Gastrocnemius medialis (tissue), 4 donors: Measurements from ENCODE around the gene DISC1. TPM values are rescaled to one million over a fixed set of nuclear protein-coding genes. Genes with fewer than 3 reads are reported as not detected.

ENCODE experiments used
- ATAC-seq, 2 donors: fragments of 150-250 bp; one replicate each; pipeline ENCODE4 v1.9.1; 2016
- DNase-seq, 2 donors: peaks; one replicate each; pipeline ENCODE4 v3.0.0-alpha.2; 2019
- H3K27ac ChIP-seq, 4 donors: fragments of 200-600 bp; sonication (generic); 1 replicate in 1 of 4; 2 replicates in 3 of 4; pipeline ENCODE4 v1.5.1; 2016 to 2018; ENCODE audit warnings: mild to moderate bottlenecking in 2 of 4, moderate library complexity in 1 of 4
- H3K27me3 ChIP-seq, 3 donors: fragments of 200-600 bp; sonication (generic) in 2 of 3; 1 replicate in 1 of 3; 2 replicates in 2 of 3; pipeline versions ENCODE4 v1.5.1 to v1.6.0; 2016 to 2019; ENCODE audit warnings: mild to moderate bottlenecking in 1 of 3, moderate library complexity in 1 of 3
- H3K36me3 ChIP-seq, 2 donors: fragments of 200-600 bp; sonication (generic) in 1 of 2; one replicate each; pipeline ENCODE4 v1.5.1; 2017 to 2018
- H3K4me1 ChIP-seq, 2 donors: fragments of 200-600 bp; sonication (generic) in 1 of 2; one replicate each; pipeline ENCODE4 v1.5.1; 2016 to 2017; ENCODE audit warnings: mild to moderate bottlenecking in 2 of 2
- H3K4me3 ChIP-seq, 4 donors: fragments of 200-600 bp; sonication (generic) in 3 of 4; 1 replicate in 1 of 4; 2 replicates in 3 of 4; pipeline ENCODE4 v1.5.1; 2016 to 2019; ENCODE audit warnings: mild to moderate bottlenecking in 2 of 4
- H3K9me3 ChIP-seq, 3 donors: fragments of 200-600 bp; sonication (generic) in 2 of 3; 1 replicate in 1 of 3; 2 replicates in 2 of 3; pipeline ENCODE4 v1.5.1; 2016 to 2019
- CTCF ChIP-seq, 5 experiments: fragments of 450-650 bp in 3 of 5; fragments of 200-600 bp in 2 of 5; sonication (generic) in 2 of 5; IDR thresholded peaks in 4 of 5; conservative IDR thresholded peaks in 1 of 5; 1 replicate in 4 of 5; 2 replicates in 1 of 5; pipeline ENCODE4 v1.5.1; 2016 to 2019; ENCODE audit warnings: antibody characterized with exemption in 5 of 5, mild to moderate bottlenecking in 3 of 5, moderate library complexity in 3 of 5
- POLR2A ChIP-seq, 2 donors: fragments of 450-650 bp; IDR thresholded peaks; one replicate each; pipeline ENCODE4 v1.6.1; 2017; ENCODE audit warnings: antibody characterized with exemption in 2 of 2, mild to moderate bottlenecking in 2 of 2, moderate library complexity in 2 of 2
- in situ Hi-C, 4 donors: fragments of 200-750 bp; cut with MboI; loops; one replicate each; pipeline versions ENCODE4 v1.15.0 to v1.8.0; 2017; ENCODE audit warnings: low sequenced_read_pairs in 4 of 4
- intact Hi-C: fragments of 100-400 bp; cut with DNase I; formaldehyde crosslinking; loops from one replicate; pipeline ENCODE4 v1.15.1; 2023; ENCODE audit warnings: low total_unique reads
- total RNA-seq, 4 donors: library from RNA; depleted of rRNA; stranded (reverse); fragments of >200 nt; gene quantifications; one replicate each; pipeline versions ENCODE4 v1.1.0 to v1.2.3, GENCODE V29; 2016

Gene DISC1
- total RNA-seq, 4 donors from 2014 or later, result 2.3 to 5.8 (median 2.6) TPM

GRCh38 chr1:231729544-231729943, 103.0 kb downstream of the DISC1 start:
- Histone ChIP-seq H3K9me3 (no peaks in the 10 kb centered on the region), H3K27ac (no peak overlapping the region), H3K4me1 (no peaks in the 10 kb centered on the region), H3K36me3 (no peaks in the 10 kb centered on the region), H3K27me3 (no peaks in the 10 kb centered on the region), H3K4me3 (no peak overlapping the region)
- in situ Hi-C loops (no loop called here), intact Hi-C loops (loop anchor here (5.0 kb wide), 1 partner anchor 1127 kb away; no protein-coding TSS in a partner anchor)
- no peak for DNase-seq
- TF ChIP-seq POLR2A (IDR thresholded peaks at IDR 0.05), result no peak
- no peak for TF ChIP-seq CTCF (IDR thresholded peaks at IDR 0.05 in 4 of 5, conservative IDR thresholded peaks at IDR 0.05 in 1 of 5)
- ATAC-seq, result no peak

- Histone ChIP-seq H3K4me1 (no peaks in the 10 kb centered on the region), H3K4me3 (no peak overlapping the region), H3K36me3 (no peaks in the 10 kb centered on the region), H3K9me3 (no peaks in the 10 kb centered on the region), H3K27ac (no peak overlapping the region), H3K27me3 (no peaks in the 10 kb centered on the region)
- TF ChIP-seq POLR2A (IDR thresholded peaks at IDR 0.05) (no peak), CTCF (IDR thresholded peaks at IDR 0.05 in 4 of 5, conservative IDR thresholded peaks at IDR 0.05 in 1 of 5) (no peak)
- intact Hi-C loops (no loop called here), in situ Hi-C loops (no loop called here)
- DNase-seq (no peak), ATAC-seq (no peak)
Measured at GRCh38 chr1:231731268-231731667, 104.7 kb downstream of the DISC1 start.

- Histone ChIP-seq H3K27ac (no peak overlapping the region), H3K4me1 (no peaks in the 10 kb centered on the region), H3K27me3 (no peaks in the 10 kb centered on the region), H3K9me3 (no peaks in the 10 kb centered on the region), H3K4me3 (no peak overlapping the region), H3K36me3 (no peaks in the 10 kb centered on the region)
- intact Hi-C loops, result no loop called here
- ATAC-seq, result no peak
- TF ChIP-seq POLR2A (IDR thresholded peaks at IDR 0.05), result no peak
- no peak for DNase-seq
- in situ Hi-C loops, result no loop called here
Measured at GRCh38 chr1:231733063-231733462, 106.5 kb downstream of the DISC1 start.

- no peak for TF ChIP-seq CTCF (IDR thresholded peaks at IDR 0.05 in 4 of 5, conservative IDR thresholded peaks at IDR 0.05 in 1 of 5)
- no peak for TF ChIP-seq POLR2A (IDR thresholded peaks at IDR 0.05)
- ATAC-seq, result no peak
- Histone ChIP-seq H3K27ac (no peak overlapping the region), H3K9me3 (no peaks in the 10 kb centered on the region), H3K4me1 (no peaks in the 10 kb centered on the region), H3K27me3 (no peaks in the 10 kb centered on the region), H3K4me3 (no peak overlapping the region), H3K36me3 (no peaks in the 10 kb centered on the region)
- in situ Hi-C loops (no loop called here), intact Hi-C loops (no loop called here)
- no peak for DNase-seq
Measured at GRCh38 chr1:231733672-231734071, 107.1 kb downstream of the DISC1 start.

- in situ Hi-C loops (no loop called here), intact Hi-C loops (no loop called here)
- Histone ChIP-seq H3K9me3 (no peaks in the 10 kb centered on the region), H3K4me1 (no peaks in the 10 kb centered on the region), H3K27ac (no peak overlapping the region), H3K4me3 (no peak overlapping the region), H3K36me3 (no peaks in the 10 kb centered on the region), H3K27me3 (no peaks in the 10 kb centered on the region)
- DNase-seq (peak in 1 of 2 donors; percentile 15), ATAC-seq (no peak)
- TF ChIP-seq POLR2A (IDR thresholded peaks at IDR 0.05) (no peak), CTCF (IDR thresholded peaks at IDR 0.05 in 4 of 5, conservative IDR thresholded peaks at IDR 0.05 in 1 of 5) (no peak)
Measured at GRCh38 chr1:231734417-231734816, 107.8 kb downstream of the DISC1 start.
